ENCODE measurements around the gene ISLR.

Gene ISLR

DNA sequence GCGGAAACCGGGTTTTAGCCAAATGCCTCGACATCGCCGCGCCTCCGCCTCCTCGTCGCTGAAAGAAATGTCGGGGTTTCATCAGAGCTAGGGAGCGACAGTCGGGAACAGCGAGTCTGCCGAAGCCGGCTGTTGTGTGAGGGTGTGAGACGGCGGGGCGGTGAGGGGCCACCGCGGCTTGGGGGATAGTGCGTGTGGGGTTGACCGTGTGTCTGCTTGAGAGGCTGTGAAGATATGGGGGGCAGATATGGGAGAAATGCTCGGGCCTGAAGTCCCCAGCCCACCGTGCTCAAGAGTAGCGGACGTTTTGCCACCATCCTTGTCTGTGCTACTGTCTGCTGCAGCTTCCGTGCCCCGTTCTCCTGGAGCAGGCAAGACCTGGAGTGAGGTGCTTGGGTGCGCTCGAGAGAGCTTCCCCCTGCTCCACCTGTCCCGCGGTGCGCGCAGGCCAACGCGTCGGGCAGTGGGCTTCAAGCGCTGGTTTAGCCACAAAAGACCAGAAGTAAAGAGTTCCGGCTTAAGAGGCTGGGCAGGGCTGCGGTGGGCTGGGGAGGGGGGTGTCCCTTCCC is 43.8 kb upstream of the ISLR start:
- Histone ChIP-seq H4K91ac (ENCODE audit: low read length) (no peak overlapping the region), H3K4ac (ENCODE audit: low read depth in 1 of 2, low read length in 2 of 2) (no peak overlapping the region), H3K23ac (ENCODE audit: low read length in 2 of 2) (no peak overlapping the region), H2BK5ac (ENCODE audit: low read depth, low read length, poor library complexity, severe bottlenecking) (no peak overlapping the region), H3K4me2 (ENCODE audit: low read length, poor library complexity, severe bottlenecking) (peak overlapping the region; percentile 12), H3K9me3 (ENCODE audit: control insufficient read depth, low read length) (no peaks in the 10 kb centered on the region), H2BK120ac (ENCODE audit: low read depth, low read length) (no peak overlapping the region), H3K27ac (ENCODE audit: low read length, poor library complexity, severe bottlenecking) (no peak overlapping the region), H3K79me1 (replicated peaks; ENCODE audit: low read length, poor library complexity, severe bottlenecking) (no peaks in the 10 kb centered on the region), H3K27me3 (ENCODE audit: control insufficient read depth in 1 of 2, insufficient read depth in 1 of 2, low read length in 2 of 2) (peaks cover 81 to 83% of the 10 kb centered on the region in 2 experiments), H4K8ac (ENCODE audit: low read length) (no peak overlapping the region), H3K4me1 (ENCODE audit: control insufficient read depth, insufficient read depth, low read depth, low read length) (peaks cover 36% of the 10 kb centered on the region), H3K9ac (ENCODE audit: low read length) (no peak overlapping the region), H2AFZ (ENCODE audit: low read depth, low read length) (no peak overlapping the region), H2BK15ac (ENCODE audit: low read depth, poor library complexity, severe bottlenecking) (no peak overlapping the region), H2BK12ac (ENCODE audit: low read length in 2 of 2) (no peak overlapping the region), H3K18ac (ENCODE audit: low read depth in 1 of 2, low read length in 2 of 2) (no peak overlapping the region), H3K4me3 (ENCODE audit: insufficient read depth in 1 of 2, low read depth in 1 of 2, low read length in 2 of 2) (peak overlapping the region; percentile 29 to 31), H3K14ac (ENCODE audit: low read length in 2 of 2) (no peak overlapping the region), H2AK5ac (ENCODE audit: low read length, severe bottlenecking) (no peak overlapping the region), H3K36me3 (ENCODE audit: control insufficient read depth in 1 of 2, insufficient read depth in 2 of 2, low read depth in 1 of 2, low read length in 2 of 2) (peaks cover 0 to 13% of the 10 kb centered on the region in 2 experiments)
- DNase-seq, result no peak
- 2% methylated on average over 38 of the region's 40 CpGs for whole genome bisulfite sequencing

DNA sequence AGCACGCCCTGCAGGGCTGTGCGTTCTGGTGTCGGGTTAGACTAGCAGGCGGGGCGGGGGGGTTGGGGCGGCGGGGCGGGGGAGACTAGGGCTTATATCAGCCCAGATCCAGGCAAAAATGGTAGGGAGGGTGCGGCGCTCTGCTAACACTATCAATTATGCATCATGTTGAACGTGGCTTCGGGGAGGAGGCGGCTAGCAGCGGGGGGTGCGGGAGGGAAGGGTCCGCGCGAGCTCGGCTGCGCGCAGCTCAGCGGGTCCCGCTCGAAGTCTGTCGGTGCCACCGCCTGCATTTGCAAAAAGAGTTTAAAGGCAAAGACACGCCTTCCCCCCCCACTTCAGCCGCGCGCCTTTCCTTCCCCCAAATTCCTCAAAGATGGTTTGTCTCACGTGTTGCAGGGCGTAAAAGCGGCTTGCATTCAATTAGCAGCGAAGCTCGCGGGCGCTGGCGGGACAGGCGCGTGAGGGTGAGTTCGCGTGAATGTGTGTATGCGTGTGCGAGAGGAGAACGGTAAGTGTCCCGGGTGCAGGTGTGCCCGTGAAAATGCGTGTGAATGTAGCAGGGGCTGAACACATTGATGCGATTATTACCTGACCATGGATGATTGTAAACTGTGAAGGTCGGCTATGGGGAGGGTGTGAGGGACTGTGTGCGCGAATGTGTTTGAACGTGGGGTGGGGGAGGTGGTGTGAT is 43.2 kb upstream of the ISLR start, which contains the start of gene ISLR2:
Gene ISLR2 (plus strand): TSS at position 432 of the 694 bp plus-strand sequence. CDS start 2,169 bp downstream, outside the sequence.
- no peak within 1 kb of the TSS for H3K27ac ChIP-seq (ENCODE audit: low read length, poor library complexity, severe bottlenecking)
- no peak within 1 kb of the TSS for H4K8ac ChIP-seq (ENCODE audit: low read length)
- no peak for DNase-seq
- H3K9ac ChIP-seq (ENCODE audit: low read length), result no peak within 1 kb of the TSS
- H2BK12ac ChIP-seq (ENCODE audit: low read length in 2 of 2), result no peak within 1 kb of the TSS
- H3K23ac ChIP-seq (ENCODE audit: low read length in 2 of 2), result peak within 1 kb of the TSS in 1 of 2 experiments; percentile 78
- H3K18ac ChIP-seq (ENCODE audit: low read depth in 1 of 2, low read length in 2 of 2), result no peak within 1 kb of the TSS
- no peaks in the 10 kb centered on the region for H3K9me3 ChIP-seq (ENCODE audit: control insufficient read depth, low read length)
- H3K27me3 ChIP-seq (ENCODE audit: control insufficient read depth in 1 of 2, insufficient read depth in 1 of 2, low read length in 2 of 2), result peaks cover 81 to 83% of the 10 kb centered on the region in 2 experiments
- H2AFZ ChIP-seq (ENCODE audit: low read depth, low read length), result no peak within 1 kb of the TSS
- no peaks in the 10 kb centered on the region for H3K79me1 ChIP-seq (replicated peaks; ENCODE audit: low read length, poor library complexity, severe bottlenecking)
- WGBS, result 2% methylated on average over 34 of the region's 53 CpGs
- peak within 1 kb of the TSS; percentile 29 to 31 for H3K4me3 ChIP-seq (ENCODE audit: insufficient read depth in 1 of 2, low read depth in 1 of 2, low read length in 2 of 2)
- peak within 1 kb of the TSS in 1 of 2 experiments; percentile 7 for H3K14ac ChIP-seq (ENCODE audit: low read length in 2 of 2)
- no peak within 1 kb of the TSS for H2BK5ac ChIP-seq (ENCODE audit: low read depth, low read length, poor library complexity, severe bottlenecking)
- no peak within 1 kb of the TSS for H2BK15ac ChIP-seq (ENCODE audit: low read depth, poor library complexity, severe bottlenecking)
- H2AK5ac ChIP-seq (ENCODE audit: low read length, severe bottlenecking), result no peak within 1 kb of the TSS
- H3K4me2 ChIP-seq (ENCODE audit: low read length, poor library complexity, severe bottlenecking), result peak within 1 kb of the TSS; percentile 31
- H2BK120ac ChIP-seq (ENCODE audit: low read depth, low read length), result no peak within 1 kb of the TSS
- H3K4ac ChIP-seq (ENCODE audit: low read depth in 1 of 2, low read length in 2 of 2), result no peak within 1 kb of the TSS
- peaks cover 42% of the 10 kb centered on the region for H3K4me1 ChIP-seq (ENCODE audit: control insufficient read depth, insufficient read depth, low read depth, low read length)
- H4K91ac ChIP-seq (ENCODE audit: low read length), result no peak within 1 kb of the TSS
- H3K36me3 ChIP-seq (ENCODE audit: control insufficient read depth in 1 of 2, insufficient read depth in 2 of 2, low read depth in 1 of 2, low read length in 2 of 2), result peaks cover 0 to 14% of the 10 kb centered on the region in 2 experiments

DNA sequence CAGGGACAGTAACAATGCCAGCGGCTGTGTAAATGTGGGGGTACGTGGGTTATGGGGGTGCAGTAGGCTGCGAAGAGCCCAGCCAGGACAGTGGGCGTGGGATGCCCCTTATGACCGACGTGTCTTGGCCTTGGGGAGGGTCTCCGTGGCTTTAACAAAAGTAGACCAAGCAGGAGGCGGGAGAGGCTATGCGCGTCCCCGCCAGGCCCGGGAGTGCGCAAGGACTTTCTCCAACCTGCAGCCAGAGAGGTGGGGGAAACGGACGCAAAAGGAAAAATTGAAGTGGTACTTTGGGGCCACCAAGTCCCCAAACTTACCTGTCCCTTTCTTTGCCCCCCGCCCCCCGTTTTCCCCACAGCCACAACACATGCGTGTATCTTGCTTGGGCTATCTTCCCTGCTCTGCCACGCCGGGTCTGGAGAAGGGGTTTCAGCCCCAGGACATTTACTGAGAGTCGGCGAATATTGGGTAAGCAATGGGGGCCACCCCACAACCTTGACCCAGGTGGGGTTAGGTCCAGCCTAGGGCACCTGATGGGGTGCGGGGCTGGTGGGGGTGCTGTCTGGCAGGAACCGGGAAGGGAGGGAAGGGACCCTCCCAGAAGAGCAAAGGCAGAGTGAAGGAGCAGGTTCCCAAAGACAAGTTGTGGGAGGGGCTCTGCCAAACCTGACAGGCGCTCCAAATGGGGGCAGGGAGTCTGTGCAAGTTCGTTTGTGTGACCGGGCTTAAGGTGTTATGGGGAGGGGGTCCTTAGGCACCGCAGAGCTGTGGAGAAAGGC is 42.5 kb upstream of the ISLR start:
- H2BK12ac ChIP-seq (ENCODE audit: low read length in 2 of 2), result no peak overlapping the region
- no peak overlapping the region for H2BK15ac ChIP-seq (ENCODE audit: low read depth, poor library complexity, severe bottlenecking)
- no peak overlapping the region for H3K9ac ChIP-seq (ENCODE audit: low read length)
- H4K8ac ChIP-seq (ENCODE audit: low read length), result no peak overlapping the region
- no peaks in the 10 kb centered on the region for H3K79me1 ChIP-seq (replicated peaks; ENCODE audit: low read length, poor library complexity, severe bottlenecking)
- H3K18ac ChIP-seq (ENCODE audit: low read depth in 1 of 2, low read length in 2 of 2), result no peak overlapping the region
- H3K4me1 ChIP-seq (ENCODE audit: control insufficient read depth, insufficient read depth, low read depth, low read length), result peaks cover 46% of the 10 kb centered on the region
- peak overlapping the region in 1 of 2 experiments; percentile 7 for H3K14ac ChIP-seq (ENCODE audit: low read length in 2 of 2)
- H3K4me3 ChIP-seq (ENCODE audit: insufficient read depth in 1 of 2, low read depth in 1 of 2, low read length in 2 of 2), result no peak overlapping the region
- no peak overlapping the region for H3K4me2 ChIP-seq (ENCODE audit: low read length, poor library complexity, severe bottlenecking)
- no peak overlapping the region for H2BK120ac ChIP-seq (ENCODE audit: low read depth, low read length)
- DNase-seq, result no peak
- no peak overlapping the region for H2AK5ac ChIP-seq (ENCODE audit: low read length, severe bottlenecking)
- H2AFZ ChIP-seq (ENCODE audit: low read depth, low read length), result no peak overlapping the region
- peaks cover 77 to 79% of the 10 kb centered on the region in 2 experiments for H3K27me3 ChIP-seq (ENCODE audit: control insufficient read depth in 1 of 2, insufficient read depth in 1 of 2, low read length in 2 of 2)
- peak overlapping the region in 1 of 2 experiments; percentile 60 for H3K23ac ChIP-seq (ENCODE audit: low read length in 2 of 2)
- peaks cover 0 to 14% of the 10 kb centered on the region in 2 experiments for H3K36me3 ChIP-seq (ENCODE audit: control insufficient read depth in 1 of 2, insufficient read depth in 2 of 2, low read depth in 1 of 2, low read length in 2 of 2)
- no peak overlapping the region for H2BK5ac ChIP-seq (ENCODE audit: low read depth, low read length, poor library complexity, severe bottlenecking)
- H4K91ac ChIP-seq (ENCODE audit: low read length), result no peak overlapping the region
- H3K9me3 ChIP-seq (ENCODE audit: control insufficient read depth, low read length), result no peaks in the 10 kb centered on the region
- H3K4ac ChIP-seq (ENCODE audit: low read depth in 1 of 2, low read length in 2 of 2), result no peak overlapping the region
- H3K27ac ChIP-seq (ENCODE audit: low read length, poor library complexity, severe bottlenecking), result no peak overlapping the region
- WGBS, result 9% methylated on average over 27 of the region's 28 CpGs
